NCI-H2081 (cell line): ENCODE results near the gene PRR5.
"Not testable (repeated sequence)": the region's sequence is repeated elsewhere in the genome, so short reads cannot be mapped to it uniquely, and the experiment has no call there.

ENCODE experiments used
- DNase-seq, 2 experiments: peaks; one replicate each; lab custom pipeline; 2025; lab: John Stamatoyannopoulos, UW

The PRR5 gene, protein sequence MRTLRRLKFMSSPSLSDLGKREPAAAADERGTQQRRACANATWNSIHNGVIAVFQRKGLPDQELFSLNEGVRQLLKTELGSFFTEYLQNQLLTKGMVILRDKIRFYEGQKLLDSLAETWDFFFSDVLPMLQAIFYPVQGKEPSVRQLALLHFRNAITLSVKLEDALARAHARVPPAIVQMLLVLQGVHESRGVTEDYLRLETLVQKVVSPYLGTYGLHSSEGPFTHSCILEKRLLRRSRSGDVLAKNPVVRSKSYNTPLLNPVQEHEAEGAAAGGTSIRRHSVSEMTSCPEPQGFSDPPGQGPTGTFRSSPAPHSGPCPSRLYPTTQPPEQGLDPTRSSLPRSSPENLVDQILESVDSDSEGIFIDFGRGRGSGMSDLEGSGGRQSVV

DNA sequence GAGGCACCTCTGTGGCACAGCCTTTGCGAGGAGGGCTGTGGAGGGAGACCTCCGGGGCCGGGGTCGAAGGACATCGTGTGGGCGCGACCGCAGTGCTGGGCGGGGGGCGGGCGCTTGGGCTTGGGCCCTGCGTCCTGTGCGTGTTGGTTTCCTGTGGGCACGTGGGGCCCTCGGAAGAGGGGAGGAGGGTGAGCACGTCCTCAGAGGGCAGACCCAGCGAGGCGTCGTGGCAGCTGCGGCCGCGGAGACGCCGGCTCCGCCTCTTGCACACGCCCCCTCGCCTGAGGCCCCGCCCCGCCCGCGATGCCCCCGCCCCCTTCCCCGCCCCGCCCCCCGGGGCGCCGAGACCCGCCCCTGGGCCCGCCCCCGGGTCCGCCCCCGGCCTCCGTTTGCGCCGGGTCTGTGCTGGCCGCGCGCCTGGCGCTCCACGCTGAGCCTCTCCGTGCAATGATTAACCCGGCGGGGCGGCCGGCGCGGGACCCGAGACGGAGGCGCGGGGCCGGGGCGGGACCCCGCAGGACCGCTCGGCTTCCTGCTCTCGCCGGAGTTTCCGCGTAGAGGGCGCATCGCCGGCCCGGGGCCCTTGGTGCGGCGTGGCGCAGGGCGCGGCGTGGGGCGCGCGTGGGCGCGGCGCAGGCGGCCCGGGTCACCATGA lies at the start of gene PRR5:
PRR5 (plus strand) TSS at position 381 of the 655 bp plus-strand sequence; CDS start at position 652, 271 bp downstream.
- peak; percentile 47 to 50 for DNase-seq

DNA sequence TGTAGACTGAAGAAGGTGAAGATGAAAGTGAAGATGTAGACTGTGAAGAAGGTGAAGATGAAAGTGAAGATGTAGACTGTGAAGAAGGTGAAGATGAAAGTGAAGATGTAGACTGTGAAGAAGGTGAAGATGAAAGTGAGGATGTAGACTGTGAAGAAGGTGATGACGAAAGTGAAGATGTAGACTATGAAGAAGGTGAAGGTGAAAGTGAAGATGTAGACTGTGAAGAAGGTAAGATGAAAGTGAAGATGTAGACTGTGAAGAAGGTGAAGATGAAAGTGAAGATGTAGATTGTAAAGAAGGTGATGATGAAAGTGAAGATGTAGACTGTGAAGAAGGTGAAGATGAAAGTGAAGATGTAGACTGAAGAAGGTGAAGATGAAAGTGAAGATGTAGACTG lies 49.1 kb upstream of the PRR5 start:
- DNase-seq, result not testable (repeated sequence)

DNA sequence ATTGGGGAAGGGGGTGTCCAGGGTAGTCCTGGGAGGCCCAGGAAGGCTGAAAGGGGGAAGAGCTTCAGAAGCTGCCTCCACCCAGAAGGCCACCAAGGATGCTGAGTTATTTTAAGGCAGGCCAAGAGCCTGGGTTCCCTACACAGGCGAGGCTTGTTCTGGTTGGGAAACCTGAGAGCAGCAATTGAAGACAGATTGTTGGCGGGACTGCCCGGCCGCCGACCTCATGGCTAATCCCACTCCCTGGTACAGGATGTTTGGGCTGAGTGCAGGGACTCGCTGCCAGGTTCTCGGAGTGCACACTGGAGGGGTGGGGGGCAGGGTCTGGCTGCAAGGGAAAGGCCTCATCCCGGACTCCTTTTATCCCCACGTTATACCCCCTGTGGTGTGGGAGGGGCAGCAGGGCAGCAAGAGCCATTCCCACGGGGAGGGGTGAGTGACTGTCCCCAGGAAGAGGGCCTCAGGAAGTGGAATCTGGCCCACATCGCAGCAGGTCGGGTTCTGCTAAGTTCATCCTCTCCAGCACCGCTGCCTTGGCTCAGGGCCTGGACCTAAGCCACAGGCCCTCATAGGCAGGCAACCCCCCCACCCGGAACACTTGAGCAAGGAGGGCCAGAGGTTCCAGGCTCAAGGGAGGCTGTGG lies 43.6 kb upstream of the PRR5 start:
- DNase-seq, result no peak

DNA sequence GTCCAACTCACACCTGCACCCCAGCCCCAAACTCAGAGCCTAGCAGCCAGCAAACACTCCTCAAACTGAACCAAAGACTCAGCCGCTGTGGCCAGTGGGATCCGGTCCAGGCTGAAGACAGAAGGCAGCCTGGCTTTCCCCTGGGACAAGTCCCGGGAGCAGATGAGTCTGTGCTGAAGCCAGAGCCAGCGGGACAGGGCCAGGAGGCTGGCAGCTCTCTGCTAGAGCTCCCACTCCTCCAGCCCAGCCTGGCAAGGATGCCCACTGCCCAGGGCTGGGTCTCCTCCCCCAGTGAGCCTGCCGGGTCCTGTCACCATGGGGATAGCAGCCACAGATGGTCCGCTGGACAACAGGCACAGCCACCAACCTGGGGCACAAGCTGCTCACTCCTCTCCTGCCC lies 42.9 kb upstream of the PRR5 start:
- DNase-seq, result no peak

DNA sequence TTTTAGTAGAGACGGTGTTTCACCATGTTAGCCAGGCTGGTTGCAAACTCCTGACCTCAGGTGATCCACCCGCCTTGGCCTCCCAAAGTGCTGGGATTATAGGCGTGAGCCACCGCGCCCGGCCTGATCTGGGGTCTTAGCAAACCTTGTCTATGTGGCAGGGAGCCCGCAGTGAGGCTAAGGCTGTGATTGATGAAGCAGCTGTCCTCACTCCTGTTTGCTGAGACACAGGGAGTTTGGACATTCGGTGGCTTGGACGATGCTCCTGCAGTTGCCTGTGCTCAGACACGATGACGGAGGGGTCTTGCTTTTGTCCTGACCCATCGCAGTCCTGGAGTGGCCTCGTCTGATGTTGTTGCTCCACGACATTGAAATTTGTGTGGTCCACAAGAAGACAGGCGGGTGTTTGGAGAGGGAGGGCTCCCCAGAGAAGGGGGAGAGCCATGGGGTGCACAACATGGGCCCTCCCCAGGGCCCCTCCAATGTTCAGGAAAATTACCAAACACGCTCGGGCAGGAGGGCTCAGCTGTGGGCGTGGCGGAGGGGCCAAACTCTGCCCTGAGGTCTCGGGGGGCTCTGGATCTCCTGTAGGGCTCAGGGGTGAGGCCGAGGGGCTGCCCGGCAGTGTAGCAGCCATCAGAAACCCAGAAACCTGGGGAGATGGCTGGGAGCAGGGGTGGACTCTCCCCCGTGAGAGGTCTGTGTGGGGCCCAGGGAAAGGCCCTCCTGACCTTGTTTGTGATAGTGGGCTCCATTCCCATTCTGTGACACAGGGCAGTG lies 41.8 kb upstream of the PRR5 start:
- no peak for DNase-seq

DNA sequence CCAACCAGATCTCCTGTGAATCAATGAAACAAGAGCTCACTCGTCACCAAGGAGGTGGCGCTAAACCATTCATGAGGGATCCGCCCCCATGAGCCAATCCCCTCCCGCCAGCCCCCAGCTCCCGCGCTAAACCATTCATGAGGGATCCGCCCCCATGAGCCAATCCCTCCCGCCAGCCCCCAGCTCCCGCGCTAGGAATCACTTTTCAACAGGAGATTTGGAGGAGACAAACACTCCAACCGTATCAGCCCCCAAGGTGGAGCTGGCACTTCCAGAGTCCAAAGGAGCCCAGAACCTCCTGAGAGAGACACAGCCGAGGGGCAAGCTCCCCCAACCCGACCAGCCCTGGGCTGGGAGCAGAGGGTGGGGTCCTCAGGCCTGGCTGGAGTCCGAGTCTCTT lies 40.9 kb upstream of the PRR5 start:
- DNase-seq, result no peak

DNA sequence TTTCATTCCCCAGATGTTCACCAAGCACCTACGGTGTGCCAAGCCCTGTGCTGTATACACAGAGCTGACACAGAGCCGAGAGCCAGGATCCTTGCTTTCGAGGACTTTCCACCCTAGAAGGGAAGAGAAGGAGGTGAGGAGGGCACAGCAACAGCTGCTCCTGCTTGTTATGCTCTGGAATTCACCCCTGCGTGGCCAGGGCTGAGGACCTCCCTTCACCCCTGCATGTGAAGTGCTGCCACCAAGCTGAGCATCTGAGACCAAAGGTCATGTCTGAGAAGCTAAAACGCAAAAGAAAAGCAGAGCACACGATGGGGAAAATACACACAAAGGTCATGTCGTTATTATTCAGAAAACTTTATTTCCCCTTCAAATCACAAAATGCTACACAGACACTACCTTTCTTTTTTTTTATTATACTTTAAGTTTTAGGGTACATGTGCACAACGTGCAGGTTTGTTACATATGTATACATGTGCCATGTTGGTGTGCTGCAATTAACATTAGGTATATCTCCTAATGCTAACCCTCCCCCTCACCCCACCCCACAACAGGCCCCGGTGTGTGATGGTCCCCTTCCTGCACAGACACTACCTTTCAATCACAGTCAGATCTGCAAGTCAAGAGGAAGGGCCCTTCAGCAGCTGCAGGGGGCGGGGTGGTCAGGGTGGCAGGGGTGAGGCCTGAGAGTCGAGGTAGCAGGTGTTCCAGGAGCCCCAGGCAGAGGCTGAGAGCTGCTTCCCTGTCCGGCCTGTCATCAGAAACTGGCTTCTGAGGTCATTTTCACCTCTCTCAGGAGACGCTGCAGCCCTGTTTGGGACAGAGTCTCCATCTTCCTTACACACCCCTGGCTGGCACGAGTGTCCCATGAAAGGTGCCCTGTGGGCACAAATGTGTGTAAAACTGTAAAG lies 40.1 kb upstream of the PRR5 start:
- no peak for DNase-seq

DNA sequence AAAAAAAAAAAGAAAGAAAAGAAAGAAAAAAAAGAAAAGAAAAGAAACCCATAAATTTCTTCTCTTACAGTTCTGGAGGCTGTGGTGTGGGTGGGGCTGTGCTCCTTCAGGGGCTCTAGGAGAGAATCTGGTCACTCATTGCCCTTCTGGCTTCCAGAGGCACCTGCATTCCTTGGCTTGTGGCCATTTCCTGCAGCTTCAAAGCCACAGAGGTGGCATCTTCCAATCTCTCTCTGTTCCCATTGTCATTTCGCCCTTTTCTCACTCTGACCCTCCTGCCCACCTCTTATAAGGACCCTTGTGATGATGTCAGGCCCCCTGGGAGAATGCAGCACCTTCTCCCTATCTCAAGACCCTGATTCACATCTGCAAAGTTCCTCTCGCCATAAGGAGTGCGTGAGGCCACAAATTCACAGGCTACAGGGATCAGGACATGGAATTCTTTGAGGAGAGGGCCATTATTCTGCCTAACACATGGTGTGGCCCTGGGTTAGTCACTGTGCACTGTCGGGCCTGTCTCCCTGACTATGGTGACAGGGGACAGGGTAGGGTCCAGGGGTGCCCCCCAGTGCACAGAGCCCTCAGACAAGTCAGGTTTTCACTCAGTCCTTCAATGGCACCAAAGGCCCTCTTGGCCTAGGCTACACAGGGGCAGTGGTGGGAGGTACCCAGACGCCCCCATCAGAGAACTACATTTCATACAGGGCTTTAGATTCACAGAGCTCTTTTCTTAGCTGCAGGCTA lies 38.6 kb upstream of the PRR5 start:
- DNase-seq, result no peak

DNA sequence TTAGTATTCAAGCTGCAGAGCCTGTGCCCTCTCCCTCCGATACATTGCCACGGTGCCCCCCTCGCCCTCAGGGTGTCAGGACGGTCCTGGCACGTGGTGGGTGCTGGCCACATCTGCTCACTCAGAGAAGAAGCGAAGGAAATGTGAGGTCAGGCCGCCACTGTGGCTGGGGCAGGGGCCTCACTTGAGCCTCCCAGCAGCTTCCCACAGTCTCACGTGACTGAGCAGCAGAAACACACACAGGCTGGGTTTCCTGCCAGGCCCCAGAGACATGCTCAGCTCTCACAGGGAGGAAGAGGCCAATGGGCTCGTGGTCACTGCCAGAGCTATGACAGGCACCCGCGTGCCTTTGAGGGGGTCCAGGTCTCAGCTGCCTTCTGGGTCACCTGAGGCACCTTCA lies 37.9 kb upstream of the PRR5 start:
- no peak for DNase-seq

DNA sequence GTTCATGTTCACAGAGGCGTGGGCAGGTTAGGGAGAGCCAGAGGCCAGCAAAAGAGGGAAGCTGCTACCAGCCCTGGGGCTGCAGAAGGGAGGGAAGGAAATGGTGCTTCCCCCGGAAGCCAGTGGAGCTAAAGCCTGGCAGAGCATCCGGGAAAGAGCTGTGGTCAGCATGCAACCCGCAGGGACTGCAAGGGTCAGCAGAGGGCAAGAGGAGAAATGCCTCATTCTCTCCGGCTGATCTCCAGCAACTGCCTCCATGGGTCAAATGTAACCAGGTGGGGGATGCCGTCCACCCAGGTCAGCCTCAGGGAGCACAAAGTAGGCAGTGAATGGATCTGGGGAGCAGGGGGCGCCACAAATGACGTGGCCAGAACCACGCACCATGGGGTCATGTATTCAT lies 36.9 kb upstream of the PRR5 start:
- DNase-seq, result no peak

DNA sequence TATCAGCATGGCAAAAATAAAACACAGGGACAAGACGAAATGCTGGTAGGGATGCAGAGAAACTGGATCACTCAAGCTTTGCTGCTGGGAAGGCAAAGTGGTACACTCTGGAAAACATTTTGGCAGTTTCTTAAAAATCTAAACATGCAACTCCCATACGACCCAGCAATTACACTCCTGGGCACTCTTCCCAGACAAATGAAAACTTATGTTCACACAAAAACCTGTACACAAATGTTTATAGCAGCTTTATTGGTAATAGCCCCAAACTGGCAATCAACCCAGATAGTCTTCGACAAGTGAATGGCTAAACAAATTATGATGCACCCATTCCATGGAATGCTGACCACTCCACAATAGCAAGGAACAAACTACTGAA lies 35.8 kb upstream of the PRR5 start:
- no peak for DNase-seq

DNA sequence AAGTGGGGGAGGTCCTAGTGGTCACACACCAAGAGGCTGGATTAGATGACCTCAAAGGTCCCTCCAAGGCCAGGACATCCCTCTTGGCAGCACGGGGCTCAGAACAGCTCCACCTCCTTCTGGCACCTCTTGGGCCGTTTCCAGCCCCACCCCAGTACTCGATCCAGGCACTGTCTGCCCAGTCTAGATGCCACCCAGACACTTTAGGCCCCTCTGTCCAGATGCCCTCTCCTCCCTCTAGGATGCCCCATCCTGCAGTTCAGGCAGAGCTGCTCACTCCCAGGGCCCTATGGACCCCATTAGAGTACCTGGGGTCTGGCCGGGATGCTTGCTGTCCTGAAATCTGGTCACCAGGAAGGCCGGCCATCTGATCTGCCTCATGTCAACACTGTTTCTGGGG lies 34.7 kb upstream of the PRR5 start:
- no peak for DNase-seq

DNA sequence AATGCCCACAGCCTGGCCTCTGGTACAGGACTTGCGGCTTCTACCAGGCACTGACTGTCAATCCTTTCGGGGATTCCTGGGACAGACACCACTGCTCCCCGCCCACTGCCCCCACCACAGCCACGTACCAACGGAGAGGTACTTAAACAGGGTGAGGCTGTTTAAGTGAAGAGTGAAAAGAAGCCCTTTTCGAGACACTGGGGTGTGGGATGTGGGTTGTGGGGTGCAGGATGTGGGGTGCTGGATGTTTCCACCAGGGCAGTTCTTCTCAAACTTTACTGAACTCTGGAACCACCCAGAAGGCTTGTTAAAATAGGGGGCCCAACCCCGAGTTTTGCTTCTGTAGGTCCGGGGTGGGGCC lies 34.2 kb upstream of the PRR5 start:
- DNase-seq, result no peak

DNA sequence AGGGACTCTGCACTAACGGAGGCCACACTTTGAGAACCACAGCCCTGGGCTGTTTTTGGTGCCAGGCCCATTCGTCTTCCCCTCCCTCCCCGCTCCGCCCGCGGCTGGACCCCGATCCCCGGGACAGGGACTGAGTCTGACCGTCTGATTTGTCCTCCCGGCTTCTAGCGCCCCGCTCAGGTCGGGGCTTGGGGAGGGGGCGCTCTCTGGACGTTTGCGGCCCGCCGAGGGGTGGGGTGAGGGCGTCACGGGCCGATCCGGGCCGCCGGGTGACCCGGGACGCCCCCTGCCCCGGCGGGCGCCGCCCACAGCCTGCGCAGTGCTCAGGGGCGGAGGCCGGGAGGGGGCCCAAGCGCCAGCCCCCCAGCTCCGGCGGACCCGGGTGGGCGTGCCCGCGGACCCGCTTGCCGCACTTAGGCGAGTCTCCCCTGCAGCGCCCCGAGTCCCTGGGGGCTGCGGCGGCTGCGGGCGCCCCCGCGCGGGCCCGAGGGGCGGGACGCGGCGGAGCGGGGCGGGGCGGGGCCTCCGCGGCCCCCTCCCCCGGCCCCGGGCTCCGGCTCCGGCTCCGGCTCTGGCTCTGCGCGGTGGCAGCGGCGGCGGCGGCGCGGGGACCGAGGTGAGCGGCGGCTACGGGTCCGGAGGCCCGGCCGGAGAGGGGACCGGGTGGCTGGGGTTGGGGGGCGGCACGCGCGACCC lies 33.7 kb upstream of the PRR5 start:
- no peak for DNase-seq

DNA sequence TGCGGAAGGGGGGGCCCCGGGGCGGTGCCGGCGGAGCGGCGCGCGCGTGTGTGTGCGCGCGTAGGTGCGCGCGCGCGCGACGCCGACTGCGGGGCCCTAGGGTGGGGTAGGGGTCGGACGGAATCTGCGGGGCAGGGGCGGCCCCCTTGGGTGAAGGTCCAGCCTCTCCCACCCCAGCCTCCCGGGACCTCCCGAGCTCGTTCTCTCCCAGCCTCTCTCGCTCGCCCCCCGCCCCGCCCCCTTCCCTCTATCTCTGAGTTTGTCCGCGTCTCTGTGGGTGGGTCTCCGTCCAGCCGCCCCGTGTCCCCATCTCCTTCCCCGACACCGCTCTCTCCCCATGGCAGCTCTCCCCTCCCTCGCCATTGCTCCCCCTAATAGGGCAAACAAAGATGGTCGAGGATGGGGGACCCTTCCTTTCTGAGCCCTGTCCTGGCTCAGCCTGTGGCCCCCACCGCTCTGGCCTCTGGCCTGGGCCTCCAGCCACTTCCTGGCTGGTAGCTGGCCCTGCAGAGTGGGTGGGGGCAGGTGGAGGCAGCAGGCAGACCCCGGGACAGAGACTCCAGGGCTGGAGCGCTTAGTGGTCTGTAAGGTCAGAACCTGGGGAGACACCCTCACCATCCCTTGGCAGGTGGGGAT lies 33.0 kb upstream of the PRR5 start:
- DNase-seq, result no peak

DNA sequence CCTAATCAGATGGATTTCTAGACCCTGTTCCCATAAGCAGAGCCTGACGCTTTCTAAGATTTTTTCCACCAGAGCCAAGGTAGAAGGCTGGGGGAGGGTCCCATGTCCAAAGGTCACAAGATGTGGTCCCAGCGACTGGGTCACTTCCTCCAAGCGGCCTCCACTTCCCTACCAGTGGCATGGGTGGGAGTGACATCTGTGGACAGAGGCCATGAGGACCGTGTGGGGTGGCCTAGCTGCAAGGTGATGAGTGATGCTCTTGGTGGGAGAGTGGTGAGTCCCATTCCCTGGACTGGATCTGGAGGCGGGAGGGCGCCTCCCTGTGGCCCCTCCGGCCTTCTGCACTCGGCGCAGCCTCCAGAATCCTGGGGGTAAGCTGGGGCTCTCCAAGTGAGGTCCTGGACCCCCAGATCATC lies 32.4 kb upstream of the PRR5 start:
- no peak for DNase-seq

DNA sequence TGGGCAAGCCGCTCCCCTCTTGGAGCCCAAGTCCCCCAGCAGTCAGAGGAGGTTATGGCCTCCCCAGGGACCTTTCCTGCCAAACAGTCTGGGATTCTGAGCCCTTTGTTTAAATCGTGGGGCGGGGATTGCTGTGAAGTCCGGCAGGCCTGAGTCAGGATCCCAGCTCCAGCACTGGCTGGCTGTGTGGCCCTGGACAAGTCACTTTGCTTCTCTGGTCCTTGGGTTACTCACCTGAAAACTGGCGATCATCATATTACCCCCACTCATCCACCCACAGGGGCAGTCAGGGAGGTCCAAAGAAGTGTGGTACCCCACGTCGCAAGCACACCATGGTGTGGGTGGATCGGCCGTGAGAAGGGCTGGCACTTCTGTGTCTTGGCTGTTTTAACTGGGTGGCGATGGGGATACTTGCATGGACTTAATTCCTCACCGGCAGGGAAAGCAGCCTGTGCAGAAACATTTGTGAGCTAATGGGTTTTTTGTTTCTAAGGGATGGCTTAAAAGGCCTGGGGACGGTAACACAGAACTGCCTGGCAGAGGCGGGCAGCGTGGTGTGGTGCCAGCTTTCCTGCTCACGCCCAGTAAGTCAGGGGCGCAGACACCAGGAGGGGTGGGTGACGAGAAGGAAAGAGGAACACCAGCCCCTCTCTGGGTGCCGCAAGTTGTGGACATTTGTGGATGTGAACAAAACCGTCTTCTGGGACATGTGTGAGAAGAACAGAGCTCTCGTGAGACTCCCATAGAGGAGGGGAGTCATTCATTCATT lies 31.6 kb upstream of the PRR5 start:
- no peak for DNase-seq

DNA sequence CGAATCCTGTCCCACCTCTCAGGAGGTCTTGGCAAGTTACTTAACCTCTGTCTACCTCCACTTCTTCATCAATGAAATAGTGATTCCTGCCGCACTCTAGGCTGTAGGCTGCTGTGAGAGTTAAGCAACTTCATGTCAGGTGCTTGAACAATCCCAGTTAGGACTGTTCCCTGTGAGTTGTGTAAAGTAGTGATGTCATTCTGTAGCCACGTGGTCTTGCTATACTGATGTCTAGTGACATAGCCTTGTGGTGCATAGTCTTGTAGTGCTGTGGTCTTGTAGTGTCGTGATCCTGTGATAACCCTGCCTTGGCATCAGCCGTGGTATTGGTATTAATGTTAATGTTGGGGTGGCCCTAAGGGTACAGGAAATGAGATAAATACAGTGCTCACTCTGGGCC lies 30.3 kb upstream of the PRR5 start:
- no peak for DNase-seq

DNA sequence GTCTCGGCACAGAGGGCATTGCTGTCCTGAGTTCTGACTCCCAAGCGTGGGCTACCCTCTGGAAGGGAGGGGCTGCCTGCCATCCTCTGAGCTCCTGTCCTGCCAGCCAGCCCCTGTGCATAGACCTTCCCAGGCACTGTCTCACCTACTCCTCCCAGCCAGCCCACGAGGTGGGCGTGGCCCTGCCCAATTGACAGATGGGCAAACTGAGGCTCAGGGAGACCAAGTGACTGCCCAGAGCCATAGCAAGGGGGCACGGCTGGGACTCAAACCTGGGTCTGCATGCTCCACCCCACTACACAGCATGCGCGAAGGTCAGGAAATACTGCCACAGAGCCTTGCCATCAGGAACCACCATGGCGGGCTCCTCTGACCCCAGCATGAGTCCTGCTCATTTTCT lies 29.4 kb upstream of the PRR5 start:
- no peak for DNase-seq
